Loucy (cell line): ENCODE results near the gene DMAP1.

Experiments
- EZH2phosphoT487 ChIP-seq: fragments of 200-600 bp; IDR thresholded peaks from 2 replicates; pipeline ENCODE4 v1.6.1; 2018; ENCODE audit warnings: antibody characterized with exemption, mild to moderate bottlenecking, moderate library complexity, borderline replicate concordance
- TF ChIP-seq, protein P1 (sequence below): fragments of 200-600 bp; sonication (generic); conservative IDR thresholded peaks from 2 replicates; pipeline ENCODE4 v1.5.1; 2014; ENCODE audit warnings: mild to moderate bottlenecking, antibody characterized with exemption, low read length

DNA sequence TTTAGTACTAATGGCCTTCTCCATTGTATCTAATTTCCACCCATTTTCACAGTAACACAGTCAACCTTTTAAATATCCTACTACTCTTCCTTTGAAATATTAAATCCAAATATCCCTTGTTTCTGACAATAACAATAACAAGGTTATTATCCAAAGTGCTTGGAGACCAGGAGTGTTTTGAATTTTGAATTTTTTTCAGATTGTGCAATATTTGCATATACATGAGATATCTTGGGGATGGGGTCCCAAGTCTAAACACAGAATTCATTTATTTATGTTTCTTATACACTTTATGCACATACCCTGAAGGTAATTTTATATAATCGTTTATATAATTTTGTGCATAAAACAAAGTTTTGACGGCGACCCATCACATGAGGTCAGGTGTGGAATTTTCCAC lies 17.5 kb downstream of the DMAP1 start:
- no peak for TF ChIP-seq EZH2phosphoT487
- TF ChIP-seq, protein P1, sequence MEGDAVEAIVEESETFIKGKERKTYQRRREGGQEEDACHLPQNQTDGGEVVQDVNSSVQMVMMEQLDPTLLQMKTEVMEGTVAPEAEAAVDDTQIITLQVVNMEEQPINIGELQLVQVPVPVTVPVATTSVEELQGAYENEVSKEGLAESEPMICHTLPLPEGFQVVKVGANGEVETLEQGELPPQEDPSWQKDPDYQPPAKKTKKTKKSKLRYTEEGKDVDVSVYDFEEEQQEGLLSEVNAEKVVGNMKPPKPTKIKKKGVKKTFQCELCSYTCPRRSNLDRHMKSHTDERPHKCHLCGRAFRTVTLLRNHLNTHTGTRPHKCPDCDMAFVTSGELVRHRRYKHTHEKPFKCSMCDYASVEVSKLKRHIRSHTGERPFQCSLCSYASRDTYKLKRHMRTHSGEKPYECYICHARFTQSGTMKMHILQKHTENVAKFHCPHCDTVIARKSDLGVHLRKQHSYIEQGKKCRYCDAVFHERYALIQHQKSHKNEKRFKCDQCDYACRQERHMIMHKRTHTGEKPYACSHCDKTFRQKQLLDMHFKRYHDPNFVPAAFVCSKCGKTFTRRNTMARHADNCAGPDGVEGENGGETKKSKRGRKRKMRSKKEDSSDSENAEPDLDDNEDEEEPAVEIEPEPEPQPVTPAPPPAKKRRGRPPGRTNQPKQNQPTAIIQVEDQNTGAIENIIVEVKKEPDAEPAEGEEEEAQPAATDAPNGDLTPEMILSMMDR, result no peak
